Measurements from ENCODE around the gene OR5H1.
"Not testable (repeated sequence)": the region's sequence is repeated elsewhere in the genome, so short reads cannot be mapped to it uniquely, and the experiment has no call there.

The OR5H1 gene

GRCh38 chr3:98130421-98130820, at the start of gene OR5H1:
OR5H1 (plus strand) TSS chr3:98130721; CDS start chr3:98132698, 1,977 bp downstream.
- DNase-seq: no peak

GRCh38 chr3:98086873-98087272, 43.6 kb upstream of the OR5H1 start, which contains the start of gene OR5AC2:
OR5AC2 (plus strand) TSS chr3:98087173; CDS start chr3:98087173, 0 bp downstream.
- no peak for DNase-seq

GRCh38 chr3:98095882-98096281, 34.6 kb upstream of the OR5H1 start:
- DNase-seq: no peak

- DNase-seq: no peak
These were observed 30.7 kb upstream of the OR5H1 start for GRCh38 chr3:98099848-98100247.

GRCh38 chr3:98108162-98108561, 22.4 kb upstream of the OR5H1 start:
- no peak for DNase-seq

GRCh38 chr3:98109807-98110549, 20.5 kb upstream of the OR5H1 start:
- DNase-seq: no peak

GRCh38 chr3:98110550-98110908, 20.0 kb upstream of the OR5H1 start:
- DNase-seq: no peak

DNA sequence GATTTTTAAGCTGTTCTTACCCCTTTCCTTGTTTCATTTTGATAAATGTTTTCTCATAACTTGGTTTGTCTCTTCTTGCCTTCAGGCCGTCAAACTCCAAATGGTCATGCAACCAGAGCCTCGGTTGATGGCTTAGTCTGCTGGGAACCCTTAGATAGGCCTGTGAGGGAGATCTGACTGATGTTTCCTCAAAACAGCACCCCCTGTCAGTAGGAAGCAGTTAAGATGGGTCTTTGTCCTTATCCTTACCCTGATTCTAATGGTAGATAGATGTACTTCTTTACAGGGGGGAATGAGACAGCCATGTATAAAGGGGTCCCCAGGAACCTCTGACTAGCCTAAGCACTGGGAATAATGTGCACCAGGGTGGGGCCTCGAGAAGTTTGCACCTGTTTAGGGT, 16.3 kb upstream of the OR5H1 start:
- DNase-seq: no peak

GRCh38 chr3:98115717-98116116, 14.8 kb upstream of the OR5H1 start:
- no peak for DNase-seq

DNA sequence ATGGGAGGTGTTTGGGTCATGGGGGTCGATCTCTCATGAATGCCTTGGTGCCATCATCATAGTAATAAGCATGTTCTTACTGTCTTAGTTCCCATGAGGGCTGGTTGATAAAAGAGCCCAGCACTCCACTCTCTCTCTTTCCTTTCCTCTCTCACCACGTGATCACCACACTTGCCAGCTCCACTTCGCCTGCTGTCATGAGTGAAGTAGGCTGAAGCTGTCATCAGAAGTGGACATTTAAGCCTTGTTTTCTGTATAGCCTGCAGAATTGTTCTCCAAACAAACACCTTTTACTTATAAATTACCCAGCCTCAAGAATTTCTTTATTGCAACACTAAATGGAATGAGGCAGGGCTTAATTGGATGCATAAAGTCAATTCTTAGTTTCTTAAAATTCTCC, 6.1 kb downstream of the OR5H1 start:
- DNase-seq: no peak

DNA sequence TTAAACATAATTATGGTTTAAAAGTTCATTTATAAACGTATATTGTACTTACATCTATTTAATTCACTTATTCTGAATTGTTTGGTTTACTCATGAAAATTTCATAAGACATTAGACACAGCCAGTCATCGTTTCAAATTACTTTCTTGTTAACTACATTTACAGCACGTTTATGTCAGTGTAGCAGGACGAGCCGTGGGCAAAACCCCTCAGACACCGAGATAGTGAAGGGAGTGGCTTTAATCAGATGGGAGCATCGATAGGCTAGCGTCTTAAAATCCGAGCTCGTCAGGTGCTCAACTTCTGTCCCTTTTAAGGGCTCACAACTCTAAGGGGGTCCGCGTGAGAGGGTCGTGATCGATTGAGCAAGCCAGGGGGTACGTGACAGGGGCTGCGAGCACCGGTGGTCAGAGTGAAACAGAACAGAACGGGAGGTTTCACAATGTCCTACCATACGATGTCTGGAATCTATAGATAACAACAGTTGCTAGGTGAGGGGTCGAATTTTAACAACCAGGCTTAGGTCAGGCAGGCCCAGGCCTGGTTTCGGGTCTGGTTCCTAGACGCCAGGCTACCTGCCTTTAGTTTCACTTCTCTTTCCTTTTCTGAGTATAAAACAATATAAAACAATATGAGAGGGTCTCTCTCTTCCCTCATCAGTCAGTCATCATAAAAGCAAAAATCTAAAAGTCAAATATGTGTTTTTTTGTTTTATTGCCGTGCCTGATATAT, 7.5 kb downstream of the OR5H1 start:
- not testable (repeated sequence) for DNase-seq

DNA sequence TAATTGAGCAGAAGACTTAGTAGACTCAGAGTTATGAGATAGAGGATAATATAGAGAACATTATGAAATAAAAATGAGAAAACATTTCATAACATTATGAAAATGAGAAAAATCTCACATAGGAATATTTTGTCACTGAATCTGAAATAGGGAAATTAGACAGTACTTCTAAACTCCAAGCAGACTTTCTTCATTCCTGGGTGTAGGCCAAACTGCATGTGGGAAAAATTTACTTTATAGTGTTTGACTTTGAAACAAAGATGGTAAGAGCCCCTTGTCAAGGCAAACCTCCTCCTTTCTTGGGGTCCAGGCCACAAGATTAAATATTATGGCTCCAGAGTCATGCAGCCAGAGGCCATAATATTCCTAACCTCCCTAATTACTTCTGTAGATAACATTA, 10.0 kb downstream of the OR5H1 start:
- no peak for DNase-seq

DNA sequence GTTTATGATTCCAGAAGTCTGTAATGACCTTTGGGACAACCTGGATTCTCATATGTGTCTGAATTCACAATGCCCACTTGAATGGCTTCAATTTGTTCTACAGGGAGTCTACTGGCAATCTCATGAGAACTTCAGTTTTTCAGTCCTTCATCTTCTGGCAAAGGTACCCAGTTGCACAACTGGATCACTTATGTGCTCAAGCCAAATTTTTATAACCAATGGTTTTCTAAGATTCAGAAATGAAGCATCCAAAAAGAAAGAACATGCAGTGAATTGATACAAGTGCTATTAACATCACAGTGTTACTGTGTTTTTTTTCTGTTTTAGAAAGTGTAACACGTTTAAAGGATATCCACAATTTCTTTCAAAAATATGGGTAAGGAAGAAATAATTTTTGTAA, 16.7 kb downstream of the OR5H1 start, which contains the start of gene OR5H14:
Gene OR5H14 (plus strand): TSS at position 301 of the 400 bp plus-strand sequence. CDS start 1,907 bp downstream, outside the sequence.
- DNase-seq: no peak

DNA sequence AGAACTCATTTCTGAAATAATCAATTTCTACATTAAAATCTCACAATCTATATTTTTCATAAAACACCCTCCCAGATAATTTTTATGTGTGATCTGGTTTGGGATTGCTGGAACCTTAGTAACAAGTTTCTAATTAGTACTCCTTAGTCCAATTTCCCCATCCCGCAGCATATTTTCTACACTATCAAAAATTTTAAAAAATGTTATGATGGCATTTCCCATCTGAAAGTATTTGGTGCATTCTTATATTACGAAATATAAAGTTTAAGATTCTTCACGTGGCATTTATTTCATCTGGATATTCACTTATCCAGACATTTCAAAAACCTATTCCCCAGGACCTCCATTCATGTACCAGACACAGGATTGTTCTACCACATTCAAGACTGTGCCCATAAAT, 18.2 kb downstream of the OR5H1 start:
- no peak for DNase-seq

- not testable (repeated sequence) for DNase-seq
These were observed 18.9 kb downstream of the OR5H1 start for GRCh38 chr3:98149456-98149855.

DNA sequence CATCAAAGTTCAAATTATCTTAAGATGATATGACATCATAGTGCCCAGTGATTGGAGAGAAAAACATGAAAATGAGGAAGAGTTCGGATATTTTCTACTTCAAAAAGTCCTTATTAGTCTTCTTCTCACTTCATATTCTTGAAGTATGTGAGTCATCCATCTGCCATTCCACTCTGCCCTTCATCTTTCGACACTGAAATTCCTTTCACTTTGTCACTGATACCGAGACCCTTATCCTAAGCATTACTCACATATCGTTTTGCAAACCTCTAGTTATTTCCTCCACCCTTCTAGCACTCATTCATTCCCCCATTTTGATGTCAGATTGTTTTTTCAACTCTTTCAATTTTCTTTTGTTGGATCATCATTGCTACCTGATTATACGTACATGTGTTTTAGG, 20.7 kb downstream of the OR5H1 start:
- DNase-seq: no peak

DNA sequence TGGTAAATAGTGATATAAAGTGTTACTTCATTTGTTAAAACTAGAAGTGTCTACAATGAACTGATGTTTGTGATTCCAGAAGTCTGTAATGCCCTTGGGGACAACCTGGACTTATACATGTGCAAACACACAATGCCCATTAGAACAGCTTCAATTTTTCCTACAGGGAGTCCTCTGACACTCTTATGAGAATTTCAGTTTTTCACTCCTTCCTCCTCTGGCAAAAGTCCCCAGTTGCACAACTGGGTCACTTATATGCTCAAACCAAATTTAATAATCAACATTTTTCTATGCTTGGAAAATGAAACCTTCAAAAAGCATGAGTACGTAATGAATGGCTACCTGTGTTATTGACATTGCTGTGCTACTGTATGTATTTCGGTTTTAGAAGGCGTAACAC, 35.9 kb downstream of the OR5H1 start, which contains the start of gene OR5H15:
Gene OR5H15 (plus strand): TSS at position 301 of the 400 bp plus-strand sequence. CDS start 2,004 bp downstream, outside the sequence.
- DNase-seq: no peak

- DNase-seq: no peak
These were observed 40.5 kb downstream of the OR5H1 start for GRCh38 chr3:98171071-98171470.

GRCh38 chr3:98172621-98173020, 42.1 kb downstream of the OR5H1 start:
- DNase-seq: no peak

DNA sequence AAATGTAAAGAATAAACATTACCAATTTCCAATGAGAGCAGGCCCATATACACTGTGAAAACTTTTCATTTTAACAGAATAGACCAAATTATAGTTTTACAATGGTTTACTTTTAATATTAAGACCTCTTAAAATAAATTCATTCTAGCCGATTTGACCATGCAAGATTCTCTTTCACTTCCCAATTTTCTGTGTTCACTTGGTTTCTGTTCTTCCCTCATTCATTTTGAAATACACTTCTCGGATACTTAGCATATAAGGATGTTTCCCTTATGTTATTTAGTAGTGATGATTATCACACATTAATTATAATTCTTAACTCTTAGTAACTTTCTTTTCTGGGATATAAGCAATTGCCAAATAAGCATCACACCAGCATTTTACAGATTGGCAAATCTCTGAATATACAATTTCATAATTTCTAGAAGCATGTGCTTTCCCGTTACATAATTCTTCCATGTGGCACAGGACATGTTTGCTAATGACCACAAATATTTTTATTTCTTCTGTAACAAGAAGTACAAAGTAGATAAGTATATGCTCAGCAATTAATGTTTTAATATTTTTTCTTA, 49.9 kb downstream of the OR5H1 start:
- no peak for DNase-seq

GRCh38 chr3:98182196-98182595, 51.7 kb downstream of the OR5H1 start:
- DNase-seq: no peak

- no peak for DNase-seq
These were observed 54.7 kb downstream of the OR5H1 start for GRCh38 chr3:98185180-98185579.
